NCI-H510A (cell line): Measurements from ENCODE around the gene SULF2.

ENCODE experiments used
- DNase-seq: peaks from one replicate; lab custom pipeline; 2025; lab: John Stamatoyannopoulos, UW

SULF2 gene

DNA sequence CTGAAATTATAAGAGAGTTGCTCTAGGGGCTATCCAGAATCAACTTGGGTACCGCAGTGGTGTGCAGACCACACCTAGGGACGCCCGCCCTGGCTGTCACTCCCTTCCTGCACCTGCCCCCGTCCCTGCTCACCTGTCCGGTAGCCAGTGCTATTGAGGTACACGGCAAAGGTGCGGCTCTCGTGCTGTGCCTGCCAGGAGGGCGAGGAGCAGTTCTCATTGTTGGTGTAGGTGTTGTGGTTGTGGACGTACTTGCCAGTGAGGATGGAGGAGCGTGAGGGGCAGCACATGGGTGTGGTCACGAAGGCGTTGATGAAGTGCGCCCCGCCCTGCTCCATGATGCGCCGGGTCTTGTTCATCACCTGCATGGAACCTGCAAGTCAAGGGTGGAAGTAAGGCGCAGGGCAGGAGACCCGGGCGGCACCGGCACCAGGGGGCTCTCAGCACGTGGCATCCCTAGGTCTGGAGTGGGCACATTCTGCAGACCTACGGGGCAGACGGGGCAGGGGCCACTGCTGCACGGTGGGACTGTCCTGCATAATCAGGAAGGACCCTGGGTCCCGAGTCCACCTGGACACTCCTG is 48.6 kb downstream of the SULF2 start:
- no peak for DNase-seq

GRCh38 chr20:47735412-47736400 is 49.6 kb downstream of the SULF2 start:
- no peak for DNase-seq

DNA sequence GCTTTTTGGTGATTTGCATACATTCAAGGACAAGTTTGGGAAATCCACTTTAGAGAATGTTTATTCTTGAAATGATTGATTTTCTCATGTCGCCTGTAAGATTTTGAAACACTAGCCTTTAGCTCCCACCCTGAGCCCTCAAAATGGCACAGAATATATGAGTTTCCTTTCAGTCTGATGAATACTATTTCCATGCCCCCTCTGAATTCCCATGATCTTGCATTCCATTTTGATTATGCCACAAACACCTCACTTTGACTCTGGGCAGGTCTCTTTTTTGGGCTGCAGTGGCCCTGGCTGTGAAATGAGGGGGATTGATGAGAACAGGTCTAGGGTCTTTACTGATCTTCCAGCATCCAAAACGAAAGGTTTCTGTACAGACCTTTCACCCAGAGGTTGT is 50.4 kb downstream of the SULF2 start:
- DNase-seq, result no peak

DNA sequence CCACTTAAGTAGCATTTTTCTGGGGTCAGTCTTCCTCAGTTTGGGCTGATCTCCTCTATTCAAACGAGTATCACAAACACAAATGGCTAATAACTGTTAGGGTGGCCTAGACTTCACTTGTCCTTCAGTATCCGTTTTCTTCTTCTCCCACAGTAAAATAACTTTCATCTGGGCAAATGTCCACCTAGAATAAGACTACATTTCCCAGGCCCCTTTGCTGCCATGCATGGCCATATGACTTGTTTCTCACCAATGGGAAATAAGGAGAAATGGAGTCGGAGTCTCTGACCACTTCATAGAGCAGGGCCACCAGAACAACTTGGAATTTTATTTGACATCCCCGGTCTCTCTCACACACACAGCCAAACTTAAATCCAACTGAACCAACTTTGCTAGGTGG is 51.4 kb downstream of the SULF2 start:
- DNase-seq, result no peak

- DNase-seq, result no peak
Observed at GRCh38 chr20:47730744-47731143, 54.5 kb downstream of the SULF2 start.

DNA sequence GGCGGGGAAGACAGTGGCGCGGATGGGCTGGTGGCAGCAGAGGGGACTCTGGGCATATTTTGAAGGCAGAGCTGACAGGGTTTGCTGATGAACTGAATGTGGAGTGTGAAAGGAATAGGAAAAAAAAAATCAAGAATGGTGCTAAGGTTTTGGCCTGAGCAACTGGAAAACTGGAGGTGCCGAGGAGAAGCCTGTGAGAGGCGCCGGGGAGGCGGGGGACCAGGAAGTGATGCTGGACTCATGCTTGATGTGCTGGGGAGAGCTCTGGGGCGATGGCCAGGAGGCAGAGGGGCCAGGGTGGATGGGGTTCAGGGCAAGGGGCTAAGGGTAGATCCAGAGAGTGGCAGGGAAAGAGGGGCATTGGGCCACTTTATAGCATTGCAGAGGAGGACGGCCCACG is 55.8 kb downstream of the SULF2 start:
- DNase-seq, result no peak

DNA sequence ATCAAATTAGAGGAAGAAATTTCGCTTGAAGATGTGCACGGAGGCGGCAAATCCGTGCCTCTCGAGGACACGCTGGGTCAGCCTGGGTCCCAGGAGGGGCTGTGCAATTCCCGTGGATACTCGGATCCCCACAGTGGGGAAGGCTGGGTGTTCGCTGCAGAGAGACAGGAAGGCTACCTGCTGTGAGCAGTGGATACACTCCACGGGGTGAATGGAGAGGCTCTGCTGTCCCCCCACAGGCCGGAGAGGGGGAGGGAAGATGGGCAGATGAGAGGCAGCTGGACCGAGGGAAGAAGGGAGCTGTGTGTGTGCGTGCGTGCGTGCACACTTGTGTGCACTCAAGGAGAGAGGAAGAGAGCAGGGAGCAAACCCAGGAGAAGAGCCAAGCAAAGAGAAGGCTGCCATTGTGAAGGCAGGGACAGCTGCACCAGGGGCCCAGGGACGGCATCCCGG is 57.3 kb downstream of the SULF2 start:
- DNase-seq, result no peak

- DNase-seq, result no peak
Observed at GRCh38 chr20:47727170-47727880, 58.0 kb downstream of the SULF2 start.

- DNase-seq, result no peak
Observed at GRCh38 chr20:47726632-47727031, 58.6 kb downstream of the SULF2 start.

DNA sequence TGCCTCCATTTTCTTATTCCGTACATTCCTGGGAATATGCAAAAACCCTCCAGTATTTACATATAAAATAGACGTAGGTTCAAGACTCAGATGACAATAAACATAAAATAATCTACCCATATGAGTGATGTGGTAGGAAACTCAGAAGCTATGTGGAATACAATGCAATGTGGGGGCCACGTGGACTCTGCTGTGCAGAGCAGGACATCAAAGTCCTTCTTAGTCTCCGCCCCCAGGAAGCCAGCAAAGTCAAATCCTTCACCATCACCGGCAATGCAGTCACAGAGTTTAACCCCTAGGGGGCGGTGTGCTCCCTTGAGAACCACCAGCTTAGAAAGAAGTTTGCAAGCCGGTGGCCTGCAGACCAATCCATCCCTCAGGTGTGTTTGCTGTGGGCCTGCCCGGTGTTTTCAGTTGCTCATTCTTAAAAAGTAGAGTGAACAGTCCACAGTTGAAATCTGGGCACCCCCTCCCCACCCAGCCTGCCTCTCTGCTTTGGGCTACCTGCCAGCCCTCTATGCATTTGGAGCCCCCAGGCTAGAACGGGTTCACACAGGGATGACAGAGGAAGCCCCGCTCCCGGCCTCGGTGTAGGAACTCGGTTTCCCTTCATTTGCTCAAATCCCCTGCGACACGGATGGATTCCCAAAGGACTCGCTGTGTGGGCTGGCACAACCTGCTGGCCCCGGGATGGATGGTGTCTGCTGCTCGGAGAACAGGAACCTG is 59.9 kb downstream of the SULF2 start:
- DNase-seq, result no peak

- DNase-seq, result no peak
Observed at GRCh38 chr20:47724910-47725247, 60.4 kb downstream of the SULF2 start.

DNA sequence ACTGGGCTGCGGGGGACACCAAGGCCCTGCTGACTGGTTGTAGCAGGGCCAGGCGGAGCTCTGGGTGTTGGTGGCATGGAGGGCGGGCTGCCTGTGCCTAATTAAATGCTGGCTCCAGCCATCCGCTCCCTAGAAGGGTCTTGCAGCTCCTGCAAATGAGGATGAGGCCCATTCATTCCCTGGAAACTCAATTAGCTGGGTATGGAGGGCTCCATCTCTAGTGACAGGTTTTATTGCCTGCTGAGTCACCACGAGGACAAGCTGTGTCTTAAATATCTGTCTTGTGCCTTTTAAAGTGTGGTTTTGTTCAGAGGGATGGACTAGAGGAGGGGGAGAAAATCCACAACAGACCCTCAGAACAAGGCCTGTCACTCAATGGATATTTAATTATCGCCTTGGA is 60.9 kb downstream of the SULF2 start:
- no peak for DNase-seq

DNA sequence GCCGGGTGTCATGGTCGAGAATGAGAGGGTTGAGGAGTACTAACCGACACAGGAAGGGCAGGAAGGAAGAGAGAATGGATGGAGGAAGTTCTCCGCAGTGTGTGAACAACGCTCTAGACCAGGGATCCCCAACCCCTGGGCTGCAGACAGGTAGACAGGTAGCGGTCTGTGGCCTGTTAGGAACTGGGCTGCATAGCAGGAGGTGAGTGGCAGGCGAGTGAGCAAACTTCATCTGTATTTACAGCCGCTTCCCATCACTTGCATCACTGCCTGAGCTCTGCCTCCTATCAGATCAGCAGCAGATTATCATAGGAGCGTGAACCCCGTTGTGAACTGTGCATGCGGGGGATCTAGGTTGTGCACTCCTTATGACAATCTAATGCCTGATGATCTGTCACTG is 62.0 kb downstream of the SULF2 start:
- no peak for DNase-seq

GRCh38 chr20:47720636-47721427 is 64.4 kb downstream of the SULF2 start:
- DNase-seq, result no peak

DNA sequence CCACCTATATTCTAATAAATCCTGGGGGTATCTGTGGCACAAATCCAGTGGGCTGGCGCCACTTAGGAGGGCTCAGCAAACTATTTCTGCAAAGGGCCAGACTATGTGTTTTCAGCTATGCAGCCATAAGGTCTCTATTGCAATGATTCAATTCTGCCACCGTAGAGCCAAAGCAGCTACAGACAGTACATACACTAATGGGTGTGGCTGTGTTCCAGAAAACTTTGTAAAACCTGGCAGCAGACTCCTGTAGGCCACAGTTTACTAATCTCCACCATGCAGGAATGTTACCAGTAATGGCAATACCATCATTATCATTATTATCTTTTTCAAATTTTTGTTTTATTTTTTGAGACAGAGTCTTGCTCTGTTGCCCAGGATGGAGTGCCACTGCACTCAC is 65.7 kb downstream of the SULF2 start:
- DNase-seq, result no peak

DNA sequence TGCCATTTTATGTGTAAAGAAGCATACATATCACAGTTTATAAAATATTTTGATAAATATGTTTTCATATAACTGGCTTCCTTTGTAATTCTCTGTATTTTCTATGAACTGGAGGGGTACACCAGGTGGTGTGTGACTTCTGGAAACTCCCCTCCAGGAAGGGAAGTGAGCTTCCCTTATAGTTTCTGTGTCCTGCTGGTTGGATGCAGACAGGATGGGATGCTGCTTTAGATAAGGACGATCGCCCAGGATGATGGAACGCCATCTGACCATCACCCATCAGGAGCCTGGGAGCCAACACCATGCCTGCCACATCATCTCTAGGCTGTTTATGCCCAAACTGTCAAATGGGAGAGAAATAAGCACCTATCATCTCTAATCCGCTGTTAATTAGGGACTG is 66.1 kb downstream of the SULF2 start:
- DNase-seq, result no peak

DNA sequence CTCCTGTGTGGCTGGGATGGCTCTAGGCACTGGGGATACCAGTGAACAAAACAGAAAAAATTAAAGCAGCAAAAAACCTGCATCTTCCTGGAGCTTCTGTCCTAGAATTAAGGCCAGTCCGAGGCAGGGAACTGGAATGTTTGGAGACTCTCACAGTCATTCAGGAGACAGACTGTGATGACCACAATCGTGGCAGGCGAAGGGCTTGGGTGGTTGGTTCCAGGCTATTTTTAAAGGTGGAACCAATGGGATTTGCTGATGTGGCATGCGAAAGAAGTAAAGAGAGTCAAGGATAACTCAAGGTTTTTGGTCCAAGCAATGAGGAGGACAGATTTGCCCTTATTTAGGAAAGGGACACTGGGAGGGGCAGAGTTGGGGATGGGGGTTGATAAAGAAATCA is 66.9 kb downstream of the SULF2 start:
- DNase-seq, result no peak

DNA sequence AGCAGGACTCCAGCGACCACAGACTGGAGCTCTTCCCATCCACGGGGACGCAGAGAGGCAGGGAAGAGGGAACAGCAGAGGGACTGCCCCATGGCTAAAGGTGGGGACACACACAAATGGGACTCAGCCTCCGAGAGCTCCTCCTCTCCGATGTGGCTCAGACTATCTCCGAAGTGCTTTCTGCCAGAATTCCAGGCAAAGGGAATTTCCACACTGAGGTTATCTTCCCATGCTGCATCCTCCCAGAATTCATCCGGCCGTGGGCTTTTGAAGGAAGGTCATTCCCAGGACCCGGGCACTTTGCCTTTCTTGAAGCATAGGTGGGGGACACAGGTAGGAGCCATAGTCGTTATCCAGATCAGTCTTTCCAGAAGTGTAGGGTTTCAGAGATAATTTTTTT is 67.9 kb downstream of the SULF2 start:
- DNase-seq, result no peak

- no peak for DNase-seq
Observed at GRCh38 chr20:47713878-47714450, 71.3 kb downstream of the SULF2 start.

GRCh38 chr20:47713163-47713562 is 72.1 kb downstream of the SULF2 start:
- no peak for DNase-seq
